H9 (cell line): Measurements from ENCODE around the gene COIL. TPM values are rescaled to one million over a fixed set of nuclear protein-coding genes. Genes with fewer than 3 reads are reported as not detected.

Experiments used
- DNase-seq: peaks from one replicate; pipeline ENCODE4 v3.0.0-alpha.2; 2017
- H2AFZ ChIP-seq: one replicate; pipeline ENCODE4 v1.6.1; 2013; ENCODE audit warnings: mild to moderate bottlenecking, low read length, control low read depth, moderate library complexity
- H2AK5ac ChIP-seq: 2 replicates; pipeline ENCODE4 v1.6.1; 2013; ENCODE audit warnings: low read length, control low read depth, mixed read lengths; ENCODE audit not compliant: insufficient read length
- H2BK120ac ChIP-seq: one replicate; pipeline ENCODE4 v1.6.1; 2013; ENCODE audit warnings: low read depth, mild to moderate bottlenecking, low read length, control low read depth, inconsistent platforms; ENCODE audit not compliant: poor library complexity, severe bottlenecking
- H2BK12ac ChIP-seq: 2 replicates; pipeline ENCODE4 v1.6.1; 2013; ENCODE audit warnings: low read length, control low read depth, mixed read lengths, low read depth; ENCODE audit not compliant: insufficient read length
- H2BK15ac ChIP-seq: 2 replicates; pipeline ENCODE4 v1.6.1; 2013; ENCODE audit warnings: low read depth, low read length, control low read depth
- H2BK20ac ChIP-seq: one replicate; pipeline ENCODE4 v1.6.1; 2013; ENCODE audit warnings: low read depth, mild to moderate bottlenecking, low read length, control low read depth, inconsistent platforms; ENCODE audit not compliant: poor library complexity, severe bottlenecking
- H2BK5ac ChIP-seq: 2 replicates; pipeline ENCODE4 v1.6.1; 2013; ENCODE audit warnings: low read length, control low read depth, mixed read lengths; ENCODE audit not compliant: insufficient read length
- H3K14ac ChIP-seq: 2 replicates; pipeline ENCODE4 v1.6.1; 2013; ENCODE audit warnings: low read length, control low read depth; ENCODE audit not compliant: insufficient read depth
- H3K18ac ChIP-seq: 2 replicates; pipeline ENCODE4 v1.6.1; 2013; ENCODE audit warnings: low read depth, mild to moderate bottlenecking, mixed read lengths, low read length, control low read depth; ENCODE audit not compliant: insufficient read length
- H3K23ac ChIP-seq: 2 replicates; pipeline ENCODE4 v1.6.1; 2013; ENCODE audit warnings: low read length, control low read depth, mixed read lengths, low read depth; ENCODE audit not compliant: insufficient read length
- H3K23me2 ChIP-seq: 2 replicates; pipeline ENCODE4 v1.6.1; 2013; ENCODE audit warnings: low read depth, mild to moderate bottlenecking, mixed read lengths, low read length, control low read depth; ENCODE audit not compliant: insufficient read length, poor library complexity, severe bottlenecking
- H3K27ac ChIP-seq: 2 replicates; pipeline ENCODE4 v1.5.1; 2013; ENCODE audit warnings: low read length, control low read depth, mixed read lengths, low read depth; ENCODE audit not compliant: insufficient read length
- H3K27me3 ChIP-seq: 2 replicates; pipeline ENCODE4 v1.6.1; 2013; ENCODE audit warnings: low read length, control low read depth, inconsistent platforms; ENCODE audit not compliant: insufficient read depth
- H3K4ac ChIP-seq: 2 replicates; pipeline ENCODE4 v1.6.1; 2013; ENCODE audit warnings: low read depth, mild to moderate bottlenecking, control low read depth, inconsistent platforms, low read length, moderate library complexity
- H3K4me1 ChIP-seq: 2 replicates; pipeline ENCODE4 v1.6.1; 2013; ENCODE audit warnings: low read length, control low read depth, inconsistent platforms; ENCODE audit not compliant: insufficient read depth
- H3K4me2 ChIP-seq: 2 replicates; pipeline ENCODE4 v1.6.1; 2013; ENCODE audit warnings: low read length, control low read depth, mixed read lengths; ENCODE audit not compliant: insufficient read length, insufficient read depth
- H3K56ac ChIP-seq: 2 replicates; pipeline ENCODE4 v1.6.1; 2013; ENCODE audit warnings: low read depth, mild to moderate bottlenecking, mixed read lengths, low read length, control low read depth; ENCODE audit not compliant: insufficient read length
- H3K79me1 ChIP-seq: 2 replicates; pipeline ENCODE4 v1.6.1; 2013; ENCODE audit warnings: low read depth, mild to moderate bottlenecking, moderate library complexity, low read length, control low read depth, inconsistent platforms; ENCODE audit not compliant: insufficient read depth, poor library complexity, severe bottlenecking
- H3K79me2 ChIP-seq: 2 replicates; pipeline ENCODE4 v1.6.1; 2013; ENCODE audit warnings: low read length, control low read depth, inconsistent platforms; ENCODE audit not compliant: insufficient read depth
- H3K9ac ChIP-seq: 2 replicates; pipeline ENCODE4 v1.6.1; 2013; ENCODE audit warnings: low read length, control low read depth, mixed read lengths; ENCODE audit not compliant: insufficient read length; ENCODE audit errors: extremely low read depth
- H3K9me3 ChIP-seq: one replicate; pipeline ENCODE4 v1.6.1; 2013; ENCODE audit warnings: low read depth, low read length, inconsistent platforms; ENCODE audit not compliant: control insufficient read depth
- H3T11ph ChIP-seq: one replicate; pipeline ENCODE4 v1.6.1; 2013; ENCODE audit warnings: mild to moderate bottlenecking, low read length, control low read depth, inconsistent platforms
- H4K20me1 ChIP-seq: one replicate; pipeline ENCODE4 v1.6.1; 2013; ENCODE audit not compliant: control insufficient read depth, insufficient read length, insufficient read depth
- H4K5ac ChIP-seq: 2 replicates; pipeline ENCODE4 v1.6.1; 2013; ENCODE audit warnings: low read depth, mild to moderate bottlenecking, mixed read lengths, low read length, control low read depth; ENCODE audit not compliant: insufficient read length
- H4K8ac ChIP-seq: replicated peaks from 2 replicates; pipeline ENCODE4 v1.6.1; 2013; ENCODE audit warnings: low read length, control low read depth, mixed read lengths, low read depth; ENCODE audit not compliant: insufficient read length
- H4K91ac ChIP-seq: 2 replicates; pipeline ENCODE4 v1.6.1; 2013; ENCODE audit warnings: low read depth, mild to moderate bottlenecking, moderate library complexity, mixed read lengths, low read length, control low read depth; ENCODE audit not compliant: insufficient read length
- H3K27ac Mint-ChIP-seq, 3 experiments: 2 replicates in 2 of 3; 3 replicates in 1 of 3; pipeline ENCODE4 v1.8.0; 2020 to 2021; ENCODE audit warnings: mixed read lengths in 3 of 3, mild to moderate bottlenecking in 1 of 3, moderate library complexity in 1 of 3
- H3K27me3 Mint-ChIP-seq: 2 replicates; pipeline ENCODE4 v1.8.0; 2021; ENCODE audit warnings: low read depth, mild to moderate bottlenecking, moderate library complexity, mixed read lengths
- H3K36me3 Mint-ChIP-seq, 3 experiments: 2 replicates in 2 of 3; 3 replicates in 1 of 3; pipeline ENCODE4 v1.8.0; 2020 to 2021; ENCODE audit warnings: low read depth in 3 of 3, mixed read lengths in 3 of 3; ENCODE audit not compliant: insufficient read depth in 1 of 3
- H3K4me1 Mint-ChIP-seq, 2 experiments: 2 replicates each; pipeline ENCODE4 v1.8.0; 2020; ENCODE audit warnings: mixed read lengths in 2 of 2
- H3K4me3 Mint-ChIP-seq, 2 experiments: 2 replicates in 1 of 2; 3 replicates in 1 of 2; pipeline ENCODE4 v1.8.0; 2020 to 2021; ENCODE audit warnings: mild to moderate bottlenecking in 2 of 2, mixed read lengths in 2 of 2, moderate library complexity in 1 of 2
- H3K9me3 Mint-ChIP-seq, 2 experiments: 2 replicates in 1 of 2; 3 replicates in 1 of 2; pipeline ENCODE4 v1.8.0; 2020; ENCODE audit warnings: mild to moderate bottlenecking in 2 of 2, mixed read lengths in 2 of 2, moderate library complexity in 1 of 2
- WGBS: extraction: QIAGEN DNeasy Blood & Tissue Kit; methylation state at CpG from one replicate; pipeline ENCODE4 v1.1.7; 2013; ENCODE audit warnings: missing lambda C conversion rate, low lambda C conversion rate, mixed read lengths; ENCODE audit not compliant: insufficient read length; ENCODE audit errors: extremely low coverage; 5-methylcytosine and 5-hydroxymethylcytosine counted together
- total RNA-seq: library from RNA; stranded (reverse); gene quantifications from 2 replicates; pipeline ENCODE4 v1.2.1, GENCODE V29; 2021
- TF ChIP-seq, protein P1 (sequence below): fragments of 200-600 bp; sonication (generic); conservative IDR thresholded peaks from 3 replicates; pipeline ENCODE4 v1.8.0; 2021; ENCODE audit warnings: antibody characterized with exemption, mild to moderate bottlenecking

Gene COIL
- total RNA-seq, 1 experiment from 2014 or later, result 21.5 TPM

DNA sequence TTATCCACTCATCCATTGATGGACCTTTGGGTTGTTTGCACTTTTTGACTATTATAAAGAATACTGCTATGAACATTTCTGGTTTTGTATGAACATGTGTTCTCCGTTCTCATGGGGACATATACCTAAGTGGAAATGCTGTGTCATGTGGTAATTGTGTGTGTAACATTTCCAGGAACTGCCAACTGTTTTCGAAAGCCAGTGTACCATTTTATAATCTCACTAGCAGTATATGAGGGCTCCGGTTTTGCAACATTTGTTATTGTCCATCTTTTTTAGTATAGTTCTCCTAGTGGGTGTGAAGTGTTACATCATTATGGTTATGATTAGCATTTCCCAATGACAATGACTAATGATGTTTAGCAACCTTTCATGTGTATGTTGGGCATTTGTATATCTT is 41.9 kb downstream of the COIL start:
- Histone ChIP-seq H4K20me1 (no peaks in the 10 kb centered on the region), H3K79me1 (no peaks in the 10 kb centered on the region), H3K18ac (no peak overlapping the region), H3K23ac (no peak overlapping the region), H3K56ac (no peak overlapping the region), H2BK5ac (no peak overlapping the region), H3K23me2 (peaks cover 9% of the 10 kb centered on the region), H2BK12ac (no peak overlapping the region), H3K9ac (no peak overlapping the region), H3K14ac (no peak overlapping the region), H3T11ph (no peak overlapping the region), H3K27ac (no peak overlapping the region), H3K79me2 (no peaks in the 10 kb centered on the region), H3K27me3 (peaks cover 2% of the 10 kb centered on the region; the same call in 1 of the 2 replicates), H3K9me3 (no peaks in the 10 kb centered on the region), H3K4ac (no peak overlapping the region), H4K5ac (no peak overlapping the region), H4K91ac (no peak overlapping the region), H2BK15ac (no peak overlapping the region), H2BK20ac (no peak overlapping the region), H3K4me1 (no peaks in the 10 kb centered on the region), H2AK5ac (no peak overlapping the region), H2AFZ (no peak overlapping the region), H3K4me2 (no peak overlapping the region), H4K8ac (no peak overlapping the region), H2BK120ac (no peak overlapping the region)
- Mint-ChIP-seq H3K4me1 (peaks cover 11% of the 10 kb centered on the region in 2 experiments), H3K4me3 (no peak overlapping the region), H3K27ac (no peak overlapping the region), H3K27me3 (peaks cover 25% of the 10 kb centered on the region), H3K9me3 (peaks cover 0 to 7% of the 10 kb centered on the region in 2 experiments; a peak in 2 of 5 replicates), H3K36me3 (no peaks in the 10 kb centered on the region; a peak in 2 of 7 replicates)
- DNase-seq, result no peak
- TF ChIP-seq, protein P1, sequence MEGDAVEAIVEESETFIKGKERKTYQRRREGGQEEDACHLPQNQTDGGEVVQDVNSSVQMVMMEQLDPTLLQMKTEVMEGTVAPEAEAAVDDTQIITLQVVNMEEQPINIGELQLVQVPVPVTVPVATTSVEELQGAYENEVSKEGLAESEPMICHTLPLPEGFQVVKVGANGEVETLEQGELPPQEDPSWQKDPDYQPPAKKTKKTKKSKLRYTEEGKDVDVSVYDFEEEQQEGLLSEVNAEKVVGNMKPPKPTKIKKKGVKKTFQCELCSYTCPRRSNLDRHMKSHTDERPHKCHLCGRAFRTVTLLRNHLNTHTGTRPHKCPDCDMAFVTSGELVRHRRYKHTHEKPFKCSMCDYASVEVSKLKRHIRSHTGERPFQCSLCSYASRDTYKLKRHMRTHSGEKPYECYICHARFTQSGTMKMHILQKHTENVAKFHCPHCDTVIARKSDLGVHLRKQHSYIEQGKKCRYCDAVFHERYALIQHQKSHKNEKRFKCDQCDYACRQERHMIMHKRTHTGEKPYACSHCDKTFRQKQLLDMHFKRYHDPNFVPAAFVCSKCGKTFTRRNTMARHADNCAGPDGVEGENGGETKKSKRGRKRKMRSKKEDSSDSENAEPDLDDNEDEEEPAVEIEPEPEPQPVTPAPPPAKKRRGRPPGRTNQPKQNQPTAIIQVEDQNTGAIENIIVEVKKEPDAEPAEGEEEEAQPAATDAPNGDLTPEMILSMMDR, result no peak
- WGBS, result no CpG with 5 or more reads among the region's 3 CpGs
